OCI-LY1 (cell line): Measurements from ENCODE around the gene KDM4B.

Experiments used
- H2AFZ ChIP-seq: fragments of 200-600 bp; sonication (generic), shearing (Covaris generic); 2 replicates; pipeline ENCODE4 v1.6.0; 2014; ENCODE audit warnings: antibody characterized with exemption, mild to moderate bottlenecking, low read length
- H3F3A ChIP-seq: fragments of 200-600 bp; sonication (generic), shearing (Covaris generic); 2 replicates; pipeline ENCODE4 v1.6.0; 2014; ENCODE audit warnings: mild to moderate bottlenecking, antibody characterized with exemption, low read length, moderate library complexity; ENCODE audit not compliant: insufficient read depth
- H3K27ac ChIP-seq: fragments of 200-600 bp; sonication (generic); 2 replicates; pipeline ENCODE4 v1.5.1; 2014; ENCODE audit warnings: low read length, mixed run types, mild to moderate bottlenecking, low read depth; ENCODE audit not compliant: poor library complexity, severe bottlenecking
- H3K27me3 ChIP-seq: fragments of 200-600 bp; sonication (generic); 2 replicates; pipeline ENCODE4 v1.6.0; 2014; ENCODE audit warnings: antibody characterized with exemption, mild to moderate bottlenecking, low read length, moderate library complexity; ENCODE audit not compliant: insufficient read depth
- H3K36me3 ChIP-seq: fragments of 200-600 bp; sonication (generic); 2 replicates; pipeline ENCODE4 v1.6.1; 2014; ENCODE audit warnings: mild to moderate bottlenecking, antibody characterized with exemption, low read length, moderate library complexity, mixed read lengths; ENCODE audit not compliant: insufficient read depth
- H3K4me1 ChIP-seq: fragments of 200-600 bp; sonication (generic); 2 replicates; pipeline ENCODE4 v1.5.1; 2014; ENCODE audit warnings: mild to moderate bottlenecking, low read length, moderate library complexity; ENCODE audit not compliant: insufficient read depth, severe bottlenecking
- H3K4me2 ChIP-seq: fragments of 200-600 bp; sonication (generic), shearing (Covaris generic); 2 replicates; pipeline ENCODE4 v1.6.1; 2014; ENCODE audit warnings: low read length
- H3K4me3 ChIP-seq: fragments of 200-600 bp; sonication (generic); 2 replicates; pipeline ENCODE4 v1.5.1; 2014; ENCODE audit warnings: low read length, low read depth, mild to moderate bottlenecking, mixed read lengths; ENCODE audit not compliant: poor library complexity, severe bottlenecking
- H3K79me2 ChIP-seq: fragments of 200-600 bp; shearing (Covaris generic); 2 replicates; pipeline ENCODE4 v1.6.1; 2016; ENCODE audit warnings: mixed run types, low read length, mixed read lengths; ENCODE audit not compliant: insufficient read depth
- H3K9ac ChIP-seq: fragments of 200-600 bp; sonication (generic), shearing (Covaris generic); 2 replicates; pipeline ENCODE4 v1.6.1; 2014; ENCODE audit warnings: mild to moderate bottlenecking, low read length, mixed read lengths
- H3K9me2 ChIP-seq: fragments of 200-600 bp; sonication (generic), shearing (Covaris generic); 2 replicates; pipeline ENCODE4 v1.6.1; 2014; ENCODE audit warnings: low read depth, mild to moderate bottlenecking, low read length, mixed read lengths
- H3K9me3 ChIP-seq: fragments of 200-600 bp; shearing (Covaris generic); 2 replicates; pipeline ENCODE4 v1.6.1; 2014; ENCODE audit warnings: low read length, mixed read lengths
- H4K20me1 ChIP-seq: fragments of 200-600 bp; sonication (generic), shearing (Covaris generic); 2 replicates; pipeline ENCODE4 v1.6.0; 2016; ENCODE audit warnings: mild to moderate bottlenecking, low read length; ENCODE audit not compliant: insufficient read depth
- CTCF ChIP-seq: fragments of 200-600 bp; sonication (generic), shearing (Covaris generic); IDR thresholded peaks from 2 replicates; pipeline ENCODE4 v1.5.1; 2017; ENCODE audit warnings: mild to moderate bottlenecking, antibody characterized with exemption, low read length, moderate library complexity, mixed read lengths
- EZH2 ChIP-seq: fragments of 200-600 bp; sonication (generic), shearing (Covaris generic); IDR thresholded peaks from 2 replicates; pipeline ENCODE4 v1.8.0; 2017; ENCODE audit warnings: borderline replicate concordance, mixed run types, mild to moderate bottlenecking, antibody characterized with exemption, low read length, moderate library complexity, mixed read lengths

Gene KDM4B

DNA sequence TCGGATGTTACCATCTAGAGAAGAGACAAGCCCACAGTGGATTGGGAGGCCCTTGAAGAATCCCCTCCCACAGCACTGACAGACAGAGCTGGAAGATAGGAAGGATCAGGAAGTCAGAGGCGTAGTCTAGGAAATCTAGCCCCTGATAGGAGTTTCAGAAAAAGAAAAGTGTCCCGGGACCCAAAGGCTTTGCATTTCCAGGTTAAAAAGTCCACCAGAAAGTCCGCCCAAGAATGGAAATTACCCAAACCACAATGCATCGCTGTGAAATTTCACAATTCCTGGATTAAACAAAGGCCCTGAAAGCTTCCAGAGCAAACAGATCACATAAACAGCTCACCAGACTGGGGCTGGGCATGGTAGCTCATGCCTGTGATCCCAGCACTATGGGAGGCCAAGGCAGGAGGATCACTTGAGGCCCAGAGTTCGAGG, 146.9 kb downstream of the KDM4B start:
- Histone ChIP-seq H3K4me3 (no peak overlapping the region), H3K79me2 (no peaks in the 10 kb centered on the region), H3F3A (no peaks in the 10 kb centered on the region), H3K9me3 (no peaks in the 10 kb centered on the region), H3K27ac (no peak overlapping the region), H3K4me2 (no peak overlapping the region), H3K9me2 (no peaks in the 10 kb centered on the region), H3K9ac (no peak overlapping the region), H3K27me3 (no peaks in the 10 kb centered on the region), H2AFZ (no peak overlapping the region), H4K20me1 (no peaks in the 10 kb centered on the region), H3K4me1 (no peaks in the 10 kb centered on the region), H3K36me3 (peaks cover 7% of the 10 kb centered on the region)
- TF ChIP-seq CTCF (no peak), EZH2 (no peak)

GRCh38 chr19:5116292-5116691, 147.4 kb downstream of the KDM4B start:
- H2AFZ ChIP-seq = no peak overlapping the region
- H3K36me3 ChIP-seq = peaks cover 7% of the 10 kb centered on the region
- no peaks in the 10 kb centered on the region for H3F3A ChIP-seq
- H3K27ac ChIP-seq = no peak overlapping the region
- no peaks in the 10 kb centered on the region for H3K4me1 ChIP-seq
- no peak overlapping the region for H3K4me3 ChIP-seq
- no peaks in the 10 kb centered on the region for H3K27me3 ChIP-seq
- H3K79me2 ChIP-seq = no peaks in the 10 kb centered on the region
- no peak overlapping the region for H3K9ac ChIP-seq
- no peaks in the 10 kb centered on the region for H3K9me3 ChIP-seq
- H3K4me2 ChIP-seq = no peak overlapping the region
- TF ChIP-seq EZH2 (no peak), CTCF (no peak)
- no peaks in the 10 kb centered on the region for H3K9me2 ChIP-seq
- H4K20me1 ChIP-seq = no peaks in the 10 kb centered on the region

- Histone ChIP-seq H3K4me2 (no peak overlapping the region), H3K79me2 (no peaks in the 10 kb centered on the region), H3K27ac (no peak overlapping the region), H3K9me2 (no peaks in the 10 kb centered on the region), H3K9me3 (no peaks in the 10 kb centered on the region), H2AFZ (no peak overlapping the region), H4K20me1 (no peaks in the 10 kb centered on the region), H3K4me1 (no peaks in the 10 kb centered on the region), H3K27me3 (no peaks in the 10 kb centered on the region), H3K36me3 (peaks cover 3% of the 10 kb centered on the region; the same call in 1 of the 2 replicates), H3K4me3 (no peak overlapping the region), H3K9ac (no peak overlapping the region), H3F3A (no peaks in the 10 kb centered on the region)
- TF ChIP-seq CTCF (no peak), EZH2 (no peak)
These were observed 148.5 kb downstream of the KDM4B start for GRCh38 chr19:5117421-5117820.
